Cardiac muscle cell (in vitro differentiated cells and primary cell): ENCODE data around the gene PSAPL1. TPM values are rescaled to one million over a fixed set of nuclear protein-coding genes. Genes with fewer than 3 reads are reported as not detected.

Source experiments
- DNase-seq, 2 donors: peaks; one replicate each; pipeline versions ENCODE4 v3.0.0 to v3.0.0-alpha.2; 2010 to 2017; ENCODE audit warnings: low read depth in 1 of 2, low spot score in 1 of 2
- H3K27ac ChIP-seq: fragments of 200-600 bp; sonication (generic); 2 replicates; pipeline ENCODE4 v1.5.1; 2016
- H3K27me3 ChIP-seq: fragments of 200-600 bp; sonication (generic); 2 replicates; pipeline ENCODE4 v1.6.0; 2016; ENCODE audit warnings: control low read depth
- H3K36me3 ChIP-seq: fragments of 200-600 bp; sonication (generic); 2 replicates; pipeline ENCODE4 v1.5.1; 2016; ENCODE audit warnings: control low read depth
- H3K4me1 ChIP-seq: fragments of 200-600 bp; sonication (generic); 2 replicates; pipeline ENCODE4 v1.8.1; 2017; ENCODE audit warnings: low read depth, mild to moderate bottlenecking, mixed run types
- H3K4me3 ChIP-seq: fragments of 200-600 bp; sonication (generic); 2 replicates; pipeline ENCODE4 v1.5.1; 2016; ENCODE audit warnings: mild to moderate bottlenecking
- H3K9me3 ChIP-seq: fragments of 200-600 bp; sonication (generic); 2 replicates; pipeline ENCODE4 v1.5.1; 2017; ENCODE audit warnings: low read depth, mild to moderate bottlenecking, control low read depth
- CTCF ChIP-seq: IDR thresholded peaks from 2 replicates; pipeline ENCODE4 v1.5.1; 2012; ENCODE audit warnings: low read depth, mild to moderate bottlenecking, low read length
- polyA plus RNA-seq: library from polyadenylated mRNA; unstranded; fragments of >200 nt; fragmentation: Nextera tagmentation; extraction: Ambion mirVana; gene quantifications from 2 replicates; pipeline ENCODE4 v1.2.1, GENCODE V29; 2016
- total RNA-seq: library from RNA; depleted of rRNA; stranded (reverse); fragments of >200 nt; gene quantifications from 2 replicates; pipeline ENCODE4 v1.2.3, GENCODE V29; 2016

Gene PSAPL1
- total and polyA plus RNA-seq, 2 experiments from 2014 or later = 3.5 to 4.4 TPM

GRCh38 chr4:7393601-7394575, 40.8 kb downstream of the PSAPL1 start:
- Histone ChIP-seq H3K27ac (no peak overlapping the region), H3K27me3 (no peaks in the 10 kb centered on the region), H3K4me3 (no peak overlapping the region), H3K4me1 (peaks cover 12% of the 10 kb centered on the region), H3K36me3 (no peaks in the 10 kb centered on the region), H3K9me3 (no peaks in the 10 kb centered on the region)
- TF ChIP-seq CTCF = no peak
- no peak for DNase-seq

GRCh38 chr4:7392438-7393421, 42.0 kb downstream of the PSAPL1 start:
- H3K27me3 ChIP-seq = no peaks in the 10 kb centered on the region
- peak; percentile 34 for TF ChIP-seq CTCF
- H3K9me3 ChIP-seq = no peaks in the 10 kb centered on the region
- peaks cover 9% of the 10 kb centered on the region for H3K4me1 ChIP-seq
- peak in 1 of 2 donors; percentile 43 for DNase-seq
- H3K36me3 ChIP-seq = no peaks in the 10 kb centered on the region
- H3K4me3 ChIP-seq = no peak overlapping the region
- no peak overlapping the region for H3K27ac ChIP-seq

GRCh38 chr4:7391637-7392437, 42.9 kb downstream of the PSAPL1 start:
- Histone ChIP-seq H3K36me3 (no peaks in the 10 kb centered on the region), H3K4me1 (peaks cover 2% of the 10 kb centered on the region), H3K27me3 (no peaks in the 10 kb centered on the region), H3K9me3 (no peaks in the 10 kb centered on the region), H3K27ac (no peak overlapping the region), H3K4me3 (no peak overlapping the region)
- DNase-seq = no peak
- no peak for TF ChIP-seq CTCF

- no peak for DNase-seq
- Histone ChIP-seq H3K4me3 (no peak overlapping the region), H3K27ac (no peak overlapping the region), H3K9me3 (no peaks in the 10 kb centered on the region), H3K4me1 (no peaks in the 10 kb centered on the region), H3K36me3 (no peaks in the 10 kb centered on the region), H3K27me3 (no peaks in the 10 kb centered on the region)
- no peak for TF ChIP-seq CTCF
Observed at GRCh38 chr4:7390906-7391636, 43.7 kb downstream of the PSAPL1 start.
